Activated gamma-delta T cell (primary cell): Measurements from ENCODE around the gene NPHP4.
"Not testable (repeated sequence)": the region's sequence is repeated elsewhere in the genome, so short reads cannot be mapped to it uniquely, and the experiment has no call there.

Experiments used
- DNase-seq: peaks from one replicate; lab custom pipeline; 2025; lab: John Stamatoyannopoulos, UW

The NPHP4 gene

DNA sequence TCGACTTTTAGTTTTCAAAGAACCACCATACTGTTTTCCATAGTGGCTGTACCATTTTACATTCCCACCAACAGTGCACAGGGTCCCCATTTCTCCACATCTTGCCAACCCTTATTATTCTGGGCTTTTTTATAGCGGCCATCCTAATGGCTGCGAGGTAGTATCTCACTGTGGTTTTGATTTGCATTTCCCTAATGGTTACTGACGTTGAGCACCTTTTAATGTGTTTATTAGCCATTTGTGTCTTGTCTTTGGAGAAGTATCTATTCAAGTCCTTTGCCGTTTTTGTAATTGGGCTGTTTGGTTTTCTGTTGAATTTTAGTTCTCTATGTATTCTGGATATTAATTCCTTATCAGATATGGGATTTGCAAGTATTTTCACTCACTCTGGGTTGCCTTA lies 31.1 kb upstream of the NPHP4 start:
- no peak for DNase-seq

DNA sequence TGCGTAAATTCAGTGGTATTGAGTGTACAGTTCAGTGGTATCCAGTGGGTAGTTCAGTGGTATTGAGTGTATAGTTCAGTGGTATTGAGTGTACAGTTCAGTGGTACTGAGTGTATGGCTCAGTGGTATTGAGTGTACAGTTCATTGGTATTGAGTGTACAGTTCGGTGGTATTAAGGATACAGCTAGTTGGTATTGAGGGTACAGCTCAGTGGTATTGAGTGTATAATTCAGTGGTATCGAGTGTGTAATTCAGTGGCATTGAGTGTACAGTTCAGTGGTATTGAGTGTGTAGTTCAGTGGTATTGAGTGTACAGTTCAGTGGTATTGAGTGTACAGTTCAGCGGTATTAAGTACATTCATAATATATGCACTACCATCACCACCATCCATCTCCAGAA lies 30.0 kb upstream of the NPHP4 start:
- DNase-seq, result no peak

DNA sequence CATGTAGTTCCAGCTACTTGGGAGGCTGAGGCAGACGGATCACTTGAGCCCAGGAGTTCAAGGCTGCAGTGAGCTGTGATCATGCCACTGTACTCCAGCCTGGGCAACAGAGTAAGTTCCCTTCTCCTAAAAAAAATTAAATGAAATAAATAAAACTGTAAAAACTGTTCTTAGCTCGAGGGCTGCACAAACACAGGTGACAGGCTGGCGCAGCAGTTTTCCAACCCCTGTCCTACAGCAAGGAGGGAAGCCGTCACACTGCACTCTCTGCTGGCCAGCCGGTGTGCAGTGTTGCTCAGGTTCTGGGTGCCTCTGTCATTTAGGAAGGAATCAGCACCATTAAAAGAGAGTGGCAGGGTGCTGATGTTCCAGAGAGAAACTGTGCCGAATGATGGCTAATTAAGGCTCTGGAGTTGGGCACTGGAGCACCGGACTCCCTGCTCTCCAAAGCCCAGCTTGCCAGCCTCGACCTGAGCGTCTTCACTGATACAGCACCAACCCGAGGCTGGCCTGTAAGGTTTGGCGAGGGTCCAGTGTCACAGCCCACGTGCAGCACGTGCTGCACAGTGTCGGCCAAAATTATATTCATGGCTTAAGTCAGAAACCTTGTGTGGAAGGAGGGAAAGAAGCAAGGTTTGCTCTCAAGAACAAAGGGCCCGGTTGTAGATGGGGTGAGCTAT lies 27.1 kb upstream of the NPHP4 start:
- no peak for DNase-seq

DNA sequence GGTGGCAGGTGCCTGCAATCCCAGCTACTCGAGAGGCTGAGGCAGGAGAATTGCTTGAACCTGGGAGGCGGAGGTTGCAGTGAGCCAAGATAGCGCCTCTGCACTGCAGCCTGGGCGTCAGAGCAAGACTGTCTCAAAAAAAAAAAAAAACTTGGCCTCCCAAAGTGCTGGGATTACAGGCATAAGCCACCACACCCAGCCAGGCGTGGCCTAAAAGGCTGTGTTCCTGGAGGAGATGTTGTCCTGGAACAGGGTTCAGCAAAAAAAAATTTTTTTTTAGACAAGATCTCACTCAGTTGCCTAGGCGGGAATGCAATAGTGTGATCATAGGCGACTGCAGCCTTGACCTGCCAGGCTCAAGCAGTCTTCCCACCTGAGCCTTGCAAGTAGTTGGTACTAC lies 25.4 kb upstream of the NPHP4 start:
- not testable (repeated sequence) for DNase-seq

DNA sequence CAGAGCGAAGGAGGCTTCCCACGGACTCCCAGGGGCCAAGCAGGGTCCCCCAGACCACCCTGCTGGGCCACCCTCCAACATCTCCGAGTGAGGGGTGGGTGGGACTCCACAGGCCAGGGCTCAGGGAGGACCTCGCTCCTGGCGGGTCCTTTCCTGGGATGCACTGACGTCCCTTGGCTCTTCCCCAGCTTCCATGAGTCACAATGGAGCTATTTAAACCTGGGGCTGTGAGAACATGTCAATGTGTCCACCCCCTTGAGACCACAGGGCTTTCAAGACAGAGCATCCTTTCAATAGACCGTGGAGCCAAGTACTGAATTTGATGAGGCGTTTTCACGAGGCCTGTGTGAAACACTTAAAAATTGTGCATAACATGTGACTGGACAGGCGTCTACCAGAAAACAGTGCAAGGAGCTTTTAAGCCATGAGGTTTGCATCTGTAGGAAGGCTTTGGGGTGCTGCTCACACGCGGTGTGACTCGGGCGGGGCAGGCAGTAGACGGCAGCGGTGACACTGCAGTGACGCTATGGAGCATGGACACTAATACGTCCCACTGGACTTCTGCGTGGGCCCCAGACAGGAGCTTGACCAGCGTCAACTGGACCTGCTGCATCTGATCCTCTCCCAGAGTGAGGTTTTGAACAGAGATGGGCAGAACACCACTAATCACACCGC lies 24.1 kb upstream of the NPHP4 start:
- no peak for DNase-seq

DNA sequence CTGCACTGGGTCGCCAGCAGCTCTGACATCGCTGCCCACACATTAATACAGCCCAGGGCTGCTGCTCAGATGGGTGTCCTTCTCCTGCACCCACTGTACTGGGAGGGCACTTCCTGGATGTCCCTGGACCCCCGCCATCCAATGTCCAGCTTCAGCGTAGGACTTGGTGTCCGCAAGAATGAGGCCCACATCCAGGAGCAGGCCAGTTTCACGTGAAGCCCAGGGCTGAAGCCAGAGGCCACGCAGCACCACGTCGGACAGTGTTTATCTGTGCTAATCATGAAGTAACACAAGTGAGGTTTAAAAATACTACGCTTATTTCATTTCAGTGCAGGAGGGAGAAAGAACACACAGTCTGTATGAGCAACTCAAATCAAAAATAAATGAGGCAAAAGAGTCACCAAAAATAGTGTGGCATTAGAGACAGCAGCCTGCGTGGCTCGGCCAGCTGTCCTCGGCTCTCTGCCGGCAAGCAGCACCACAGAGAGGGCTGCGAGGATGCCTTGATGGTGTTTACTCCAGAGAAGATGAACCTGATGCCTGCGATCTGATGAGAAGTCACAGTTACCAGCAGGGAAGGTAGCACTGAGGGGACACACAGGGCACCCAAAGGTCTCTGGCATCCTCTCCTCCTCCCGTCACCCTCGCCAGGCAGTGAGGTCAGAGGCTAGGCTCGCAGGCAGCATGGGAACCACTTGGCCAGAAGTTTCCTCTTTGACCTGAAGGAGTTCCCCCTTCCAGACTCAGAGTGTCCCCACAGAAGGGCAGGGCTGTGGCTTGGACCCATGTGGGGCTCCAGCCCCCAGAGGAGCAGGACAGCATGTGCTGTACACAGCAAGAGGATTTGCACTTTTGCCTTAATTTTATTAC lies 22.1 kb upstream of the NPHP4 start:
- no peak for DNase-seq

DNA sequence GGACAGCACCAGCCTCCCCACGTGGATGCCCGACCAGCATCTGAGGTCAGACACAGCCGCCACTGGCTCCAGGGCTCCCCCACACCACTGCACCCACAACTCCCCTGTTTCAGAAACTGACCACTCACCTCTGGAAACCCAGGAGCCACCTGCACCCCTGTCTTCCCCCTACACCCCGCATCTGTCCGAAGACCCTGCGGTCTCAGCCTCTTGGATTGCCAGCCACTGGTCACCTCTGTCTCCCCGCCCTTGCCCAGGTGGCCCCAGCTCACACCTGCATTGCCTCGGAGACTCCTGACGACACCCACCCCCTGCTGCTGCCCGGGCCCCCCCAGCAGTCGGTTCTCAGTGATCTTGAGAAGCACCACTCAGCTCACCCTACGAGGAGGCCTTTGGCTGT lies 21.3 kb upstream of the NPHP4 start:
- no peak for DNase-seq

DNA sequence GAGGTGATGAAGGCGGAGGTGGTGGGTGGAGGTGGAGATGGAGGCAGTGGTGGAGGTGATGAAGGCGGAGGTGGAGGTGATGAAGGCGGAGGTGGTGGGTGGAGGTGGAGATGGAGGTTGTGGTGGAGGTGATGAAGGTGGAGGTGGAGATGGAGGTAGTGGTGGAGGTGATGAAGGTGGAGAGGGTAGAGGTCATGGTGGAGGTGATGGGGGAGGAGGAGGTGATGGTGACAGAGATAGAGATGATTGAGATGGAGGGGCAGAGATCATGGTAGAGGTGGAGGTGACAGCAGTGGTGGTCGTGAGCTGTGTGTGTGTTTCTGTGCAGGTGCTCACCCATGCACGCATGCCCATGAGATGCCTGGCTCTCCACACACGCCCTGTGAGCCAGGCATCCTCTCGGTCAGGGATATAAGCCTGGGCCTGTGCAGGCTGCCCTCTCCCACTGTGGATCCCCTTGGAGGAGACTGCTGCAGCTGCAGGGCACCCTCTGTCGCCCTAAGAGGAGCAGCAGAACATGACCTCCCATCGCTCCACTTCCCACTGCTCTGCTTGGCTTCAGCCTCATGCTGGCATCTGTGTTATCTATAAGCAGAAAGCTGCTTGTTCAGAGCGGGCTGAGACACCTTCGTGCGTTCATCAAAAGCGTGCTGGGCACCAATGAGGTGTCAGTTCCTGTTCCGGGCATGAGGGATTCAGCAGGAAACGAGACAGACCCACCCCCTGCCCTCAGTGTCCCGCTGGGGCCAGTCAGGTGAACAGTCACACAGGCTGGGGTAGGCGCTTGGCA lies 20.5 kb upstream of the NPHP4 start:
- no peak for DNase-seq

DNA sequence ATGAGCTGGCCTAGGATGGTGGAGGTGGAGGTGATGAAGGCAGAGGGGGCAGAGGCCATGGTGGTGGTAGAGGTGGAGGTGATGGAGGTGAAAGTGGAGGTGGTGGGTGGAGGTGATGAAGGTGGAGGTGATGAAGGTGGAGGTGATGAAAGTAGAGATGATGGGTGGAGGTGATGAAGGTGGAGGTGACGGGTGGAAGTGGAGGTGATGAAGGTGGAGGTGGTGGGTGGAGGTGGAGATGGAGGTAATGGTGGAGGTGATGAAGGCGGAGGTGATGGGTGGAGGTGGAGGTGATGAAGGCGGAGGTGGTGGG lies 19.7 kb upstream of the NPHP4 start:
- DNase-seq, result no peak

DNA sequence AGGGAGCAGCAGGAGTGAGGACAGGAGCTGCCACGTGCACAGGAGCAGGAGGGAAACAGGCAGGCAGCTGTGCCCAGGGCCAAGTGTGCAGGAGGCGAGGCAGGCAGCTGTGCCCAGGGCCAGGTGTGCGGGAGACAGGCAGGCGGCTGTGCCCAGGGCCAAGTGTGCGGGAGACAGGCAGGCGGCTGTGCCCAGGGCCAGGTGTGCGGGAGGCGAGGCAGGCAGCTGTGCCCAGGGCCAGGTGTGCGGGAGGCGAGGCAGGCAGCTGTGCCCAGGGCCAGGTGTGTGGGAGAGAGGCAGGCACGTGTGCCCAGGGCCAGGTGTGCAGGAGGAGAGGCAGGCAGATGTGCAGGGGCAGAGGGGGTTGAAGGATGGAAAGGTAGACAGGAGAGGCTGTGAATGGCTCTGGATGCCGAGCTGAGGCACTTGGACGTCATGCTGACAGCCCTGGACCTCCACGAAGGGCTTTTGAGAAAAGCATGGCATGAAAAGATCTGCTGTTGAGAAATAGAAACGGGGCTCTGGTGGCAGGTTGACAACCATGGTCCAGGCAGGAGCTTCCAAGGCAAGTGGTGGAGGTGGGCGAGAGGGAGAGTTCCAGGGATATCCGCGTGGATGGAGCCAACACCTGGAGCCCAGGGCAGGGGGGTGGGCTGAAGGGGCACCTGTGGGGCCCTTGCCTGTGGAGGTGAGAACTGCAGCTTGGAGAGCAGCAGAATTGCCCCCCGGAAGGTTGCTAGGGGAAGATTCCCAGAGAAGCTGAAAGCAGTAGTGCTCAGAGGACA lies 19.1 kb upstream of the NPHP4 start:
- no peak for DNase-seq

DNA sequence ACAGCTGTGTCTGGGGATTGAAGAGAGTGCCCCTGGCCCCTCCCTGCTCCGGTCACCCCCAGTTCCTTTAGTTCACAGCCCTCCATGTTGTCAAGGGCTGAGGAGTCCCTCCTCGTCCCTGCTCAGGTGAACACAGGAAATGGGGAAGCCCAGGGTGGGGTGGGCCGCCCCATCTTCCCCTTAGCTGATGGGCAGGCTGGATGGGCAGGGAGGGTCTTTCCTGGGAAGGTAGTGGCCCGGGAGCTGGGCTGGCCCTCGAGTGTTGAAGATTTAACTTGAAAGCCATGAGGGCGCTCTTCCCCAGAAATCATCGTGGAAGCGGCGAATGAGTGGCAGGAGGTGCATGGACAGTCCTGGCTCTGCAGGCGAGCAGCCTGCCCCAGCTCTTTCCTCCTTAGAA lies 18.3 kb upstream of the NPHP4 start:
- no peak for DNase-seq

DNA sequence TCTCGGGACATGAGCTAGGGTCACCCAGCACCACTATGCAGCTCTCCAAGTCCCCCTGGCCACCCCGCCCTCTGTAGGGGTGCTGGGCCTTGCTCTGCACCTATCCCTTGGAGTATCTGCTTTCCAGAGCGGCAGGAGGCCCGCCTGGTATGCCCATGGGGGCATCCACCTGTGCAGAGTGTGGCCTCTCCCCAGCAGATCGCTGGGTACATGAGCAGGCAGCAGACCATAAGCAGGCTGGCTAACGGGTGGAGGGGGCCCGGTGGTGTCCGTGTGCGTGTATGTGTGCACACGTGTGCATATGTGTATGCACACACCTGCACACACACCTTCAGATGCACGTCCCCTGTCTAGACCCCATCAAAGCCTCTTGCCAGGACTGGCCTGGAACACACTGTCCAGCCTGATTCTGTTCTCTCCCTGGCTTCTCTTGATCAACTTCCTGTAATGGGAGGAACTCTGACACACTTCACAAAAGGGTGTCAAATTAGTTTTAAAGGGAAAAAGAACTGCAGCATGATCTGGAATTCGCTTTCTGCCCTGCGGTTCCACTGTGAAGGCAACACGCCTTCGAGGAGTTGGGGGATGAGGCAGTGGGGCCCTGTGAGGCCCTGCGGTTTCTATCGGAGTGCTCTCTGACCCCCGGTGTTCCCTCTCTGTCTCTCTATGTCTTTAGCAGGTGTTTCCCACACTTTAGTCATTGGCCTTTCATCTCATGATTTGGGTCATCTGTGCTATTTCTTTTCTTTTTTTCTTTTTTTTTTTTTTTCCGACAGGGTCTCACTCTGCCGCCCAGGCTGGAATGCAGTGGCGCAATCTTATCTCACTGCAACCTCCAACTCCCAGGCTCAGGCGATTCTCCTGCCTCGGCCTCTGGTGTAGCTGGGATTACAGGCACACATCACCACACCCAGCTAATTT lies 17.2 kb upstream of the NPHP4 start:
- no peak for DNase-seq

DNA sequence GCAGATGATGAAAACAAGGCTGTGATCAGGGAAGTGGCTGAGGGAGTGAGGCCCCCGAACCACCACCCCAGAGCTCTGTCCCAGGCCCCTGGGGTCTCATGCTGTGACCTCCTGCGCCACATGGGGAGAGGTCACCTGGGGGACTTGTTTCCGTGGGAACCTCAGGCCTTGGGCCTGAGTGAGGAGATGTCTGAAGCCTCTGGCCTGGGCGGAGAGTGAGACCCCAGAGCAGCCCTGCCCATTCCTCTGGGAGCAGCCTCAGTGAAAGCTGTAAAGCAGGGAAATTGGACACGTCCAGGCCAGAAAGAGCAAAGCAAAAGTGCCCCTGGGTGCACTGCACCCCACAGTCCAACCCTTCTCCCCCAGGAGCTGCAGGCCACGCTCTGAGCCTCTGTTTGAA lies 16.5 kb upstream of the NPHP4 start:
- DNase-seq, result no peak

DNA sequence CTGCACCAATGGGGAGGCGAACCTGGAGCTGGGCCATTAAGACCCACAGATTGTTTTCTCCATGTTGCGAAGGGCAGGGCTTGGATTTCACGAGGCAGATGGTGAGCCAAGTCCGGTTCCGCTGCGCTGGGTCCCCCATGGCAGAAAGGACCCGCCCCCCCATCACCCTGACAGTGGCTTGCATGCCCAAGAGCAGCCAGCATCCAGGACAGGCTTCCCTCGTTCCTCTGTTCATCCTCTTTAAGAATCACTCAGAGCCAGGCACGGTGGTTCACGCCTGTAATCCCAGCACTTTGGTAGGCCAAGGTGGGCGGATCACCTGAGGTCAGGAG lies 15.8 kb upstream of the NPHP4 start:
- no peak for DNase-seq

DNA sequence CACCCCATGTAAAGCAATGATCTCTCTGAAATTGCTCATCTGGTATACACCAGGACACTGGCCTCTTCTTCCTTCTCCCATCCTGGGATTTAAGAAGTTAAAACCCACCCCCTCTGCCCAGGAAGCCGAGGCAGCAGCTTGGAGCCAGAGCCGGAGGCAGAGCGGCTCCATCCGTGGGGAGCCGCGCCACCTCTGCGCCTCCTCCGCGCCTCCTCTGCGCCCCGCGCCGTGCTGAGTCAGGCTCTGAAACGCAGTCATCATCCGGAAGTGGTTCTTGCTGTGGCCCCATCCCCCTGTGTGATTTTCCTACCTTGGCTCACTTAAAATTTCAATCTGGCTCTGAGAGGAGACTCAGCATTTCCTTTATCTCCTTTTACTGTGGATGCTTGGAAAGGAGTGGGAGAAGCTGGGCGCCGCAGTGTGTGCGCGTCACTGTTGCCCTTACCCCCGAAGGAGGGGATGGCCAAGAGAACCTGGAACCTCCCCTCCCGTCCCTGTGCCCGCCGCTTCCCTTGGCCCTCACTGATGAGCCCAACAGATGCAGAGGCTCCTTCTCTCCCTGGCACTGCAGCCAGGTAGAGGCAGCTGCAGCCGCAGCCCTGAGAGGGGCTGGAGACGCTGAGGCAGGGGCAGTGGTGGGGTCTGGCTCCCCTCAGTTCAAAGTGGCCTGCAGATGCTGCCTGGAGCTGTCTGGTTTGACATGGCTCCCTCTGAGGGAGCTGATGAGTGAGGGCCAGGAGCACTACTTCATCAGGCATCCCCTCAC lies 15.3 kb upstream of the NPHP4 start:
- no peak for DNase-seq

DNA sequence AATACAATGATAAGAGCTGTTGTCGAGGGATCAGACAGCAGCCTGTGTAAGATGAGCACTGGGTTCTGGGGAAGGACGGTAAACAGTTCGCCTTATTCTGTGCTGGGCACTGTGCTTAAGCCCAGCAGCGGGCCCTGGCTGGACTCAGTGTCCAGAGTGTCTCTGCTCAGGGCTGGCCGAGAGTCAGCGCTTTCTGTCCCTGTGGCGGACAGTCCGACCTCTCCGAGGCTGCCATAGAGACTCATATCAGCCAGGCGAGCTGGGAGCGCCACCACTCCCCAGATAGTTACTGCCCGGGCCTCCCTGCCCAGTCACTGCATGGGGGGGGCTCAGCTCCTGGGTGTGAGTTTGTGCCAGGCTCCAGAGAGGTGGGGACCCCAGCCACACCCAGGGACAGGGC lies 14.7 kb upstream of the NPHP4 start:
- DNase-seq, result no peak

DNA sequence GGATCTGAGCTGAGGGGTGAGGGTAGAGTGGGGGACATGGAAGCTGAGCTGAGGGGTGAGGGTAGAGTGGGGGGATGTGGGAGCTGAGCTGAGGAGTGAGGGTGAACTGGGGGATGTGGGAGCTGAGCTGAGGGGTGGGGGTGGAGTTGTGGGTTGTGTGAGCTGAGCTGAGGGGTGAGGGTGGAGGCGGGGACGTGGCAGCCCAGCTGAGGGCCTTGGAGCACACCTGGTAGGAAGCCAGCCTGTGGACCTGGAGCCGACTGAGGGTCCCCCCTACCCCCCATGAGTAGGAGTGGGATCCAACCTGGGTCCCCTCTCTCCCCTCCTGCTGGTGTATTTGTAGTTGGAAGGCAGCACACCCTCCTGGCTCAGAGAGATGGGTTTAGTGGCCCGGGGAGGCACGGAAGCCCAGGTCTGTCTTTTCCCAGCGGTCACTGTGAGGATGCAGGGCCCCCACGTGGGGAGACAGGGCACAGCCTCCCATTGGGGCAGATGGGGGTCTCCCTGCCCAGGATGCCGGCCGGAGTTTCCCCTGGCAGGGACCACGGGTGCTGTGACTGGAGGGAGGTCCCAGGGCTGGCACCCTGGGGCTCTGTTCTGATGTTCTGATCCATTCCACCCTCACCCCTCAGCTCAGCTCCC lies 13.2 kb upstream of the NPHP4 start:
- DNase-seq, result no peak

DNA sequence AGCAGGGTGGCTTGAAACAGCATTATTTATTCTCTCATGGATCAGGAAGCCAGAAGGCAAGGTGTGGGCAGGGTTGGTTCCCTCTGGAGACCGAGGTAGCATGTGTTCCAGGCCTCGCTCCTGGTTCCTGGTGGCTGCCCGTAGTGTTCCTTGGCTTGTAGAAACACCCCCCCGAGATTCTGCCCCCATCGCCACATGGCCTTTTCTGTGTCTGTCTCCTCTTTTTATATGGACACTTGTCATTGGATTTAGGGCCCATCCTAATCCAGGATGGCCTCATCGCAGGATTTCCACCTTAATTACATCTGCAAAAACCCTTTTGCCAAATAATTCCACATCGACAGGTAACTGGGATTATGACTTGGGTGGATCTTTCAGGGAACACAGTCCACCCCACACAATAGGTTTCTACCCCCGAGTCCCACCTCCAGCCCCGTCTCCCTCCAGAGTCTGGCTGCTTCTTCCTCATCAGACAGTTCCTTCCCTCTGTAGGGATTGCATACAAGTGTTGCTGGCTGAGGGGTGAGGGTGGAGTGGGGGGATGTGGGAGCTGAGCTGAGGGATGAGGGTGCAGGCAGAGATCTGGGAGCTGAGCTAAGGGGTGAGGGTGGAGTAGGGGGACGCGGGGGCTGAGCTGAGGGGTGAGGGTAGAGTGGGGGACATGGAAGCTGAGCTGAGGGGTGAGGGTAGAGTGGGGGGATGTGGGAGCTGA lies 12.3 kb upstream of the NPHP4 start:
- no peak for DNase-seq
